AG04449 (cell line): ENCODE data around the gene PFDN2.

ENCODE experiments used
- CTCF ChIA-PET: fragments of 350-600 bp; formaldehyde crosslinking; extraction: SDS; loops from one replicate; lab custom pipeline; 2021; ENCODE audit warnings: antibody characterized with exemption; lab: Yijun Ruan, JAX
- POLR2A ChIA-PET: fragments of 400-600, 350-600 bp; formaldehyde crosslinking; extraction: SDS; loops from one replicate; lab custom pipeline; 2020; ENCODE audit warnings: antibody characterized with exemption, inconsistent platforms; lab: Yijun Ruan, JAX
- DNase-seq: peaks from one replicate; pipeline ENCODE4 v3.0.0-alpha.2; 2010; ENCODE audit warnings: low read depth, low spot score
- H3K4me3 ChIP-seq: 2 replicates; pipeline ENCODE4 v1.5.1; 2011; ENCODE audit warnings: low read depth, mild to moderate bottlenecking, control low read depth, low read length
- TF ChIP-seq, protein P1 (sequence below): IDR thresholded peaks from one replicate; pipeline ENCODE4 v1.5.1; 2011; ENCODE audit warnings: mild to moderate bottlenecking, moderate library complexity, low read length, control low read depth, inconsistent platforms; ENCODE audit not compliant: insufficient read depth; ENCODE audit errors: missing control alignments

Gene PFDN2

DNA sequence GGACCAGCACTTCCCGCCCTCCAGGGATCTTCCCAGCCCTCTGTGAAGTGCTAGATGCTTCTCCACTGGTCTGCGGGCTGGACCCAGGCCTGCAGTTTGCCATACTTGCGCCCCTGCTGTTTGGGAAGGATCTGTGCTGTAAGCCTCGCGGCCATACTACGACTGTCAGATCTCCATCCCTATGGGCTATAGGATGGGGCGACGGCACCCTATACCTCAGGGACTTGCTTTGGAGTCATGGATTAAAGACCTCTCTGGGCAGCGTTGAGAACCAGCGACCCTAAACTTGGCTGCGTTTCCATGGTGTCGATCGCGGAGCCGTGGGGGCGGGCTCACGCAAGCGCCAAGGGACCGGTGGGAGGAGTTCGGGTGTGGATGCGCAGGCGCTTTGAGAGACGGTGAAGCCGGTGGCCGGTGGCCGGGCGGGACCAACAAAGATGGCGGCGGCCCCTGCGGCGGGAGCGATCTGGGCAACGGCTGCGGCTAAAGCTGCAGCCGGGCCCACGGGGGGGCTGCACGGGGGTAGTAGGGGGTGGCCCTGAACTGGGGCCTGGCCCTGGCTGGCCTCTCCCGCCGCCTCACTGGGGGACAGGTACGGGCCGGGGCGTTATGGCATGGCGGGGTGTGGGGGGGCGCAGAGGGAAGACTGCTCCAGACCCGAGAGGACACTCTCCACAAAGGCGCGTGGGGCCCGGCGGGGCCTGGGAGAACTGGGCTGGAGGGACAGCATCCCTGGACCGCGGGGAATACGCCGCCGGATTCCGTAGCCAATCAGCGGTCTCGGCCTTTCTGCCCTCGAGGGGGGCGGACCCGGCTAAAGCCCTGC lies 41.5 kb upstream of the PFDN2 start, which contains the start of gene USP21:
USP21 (plus strand) TSS at position 414 of the 826 bp plus-strand sequence. CDS start 1,141 bp downstream, outside the sequence.
- no peak for DNase-seq
- CTCF ChIA-PET = interaction anchor here (2.4 to 2.7 kb wide), 2 partner anchors 21 to 26 kb away, joined by 9 to 10 read pairs; partner anchors contain the start of gene DEDD
- POLR2A ChIA-PET = interaction anchor here (1.0 kb wide), 1 partner anchor 39 kb away, joined by 3 read pairs; the partner anchor contains the start of gene ADAMTS4
- H3K4me3 ChIP-seq = peak within 1 kb of the TSS; percentile 90
- TF ChIP-seq, protein P1, sequence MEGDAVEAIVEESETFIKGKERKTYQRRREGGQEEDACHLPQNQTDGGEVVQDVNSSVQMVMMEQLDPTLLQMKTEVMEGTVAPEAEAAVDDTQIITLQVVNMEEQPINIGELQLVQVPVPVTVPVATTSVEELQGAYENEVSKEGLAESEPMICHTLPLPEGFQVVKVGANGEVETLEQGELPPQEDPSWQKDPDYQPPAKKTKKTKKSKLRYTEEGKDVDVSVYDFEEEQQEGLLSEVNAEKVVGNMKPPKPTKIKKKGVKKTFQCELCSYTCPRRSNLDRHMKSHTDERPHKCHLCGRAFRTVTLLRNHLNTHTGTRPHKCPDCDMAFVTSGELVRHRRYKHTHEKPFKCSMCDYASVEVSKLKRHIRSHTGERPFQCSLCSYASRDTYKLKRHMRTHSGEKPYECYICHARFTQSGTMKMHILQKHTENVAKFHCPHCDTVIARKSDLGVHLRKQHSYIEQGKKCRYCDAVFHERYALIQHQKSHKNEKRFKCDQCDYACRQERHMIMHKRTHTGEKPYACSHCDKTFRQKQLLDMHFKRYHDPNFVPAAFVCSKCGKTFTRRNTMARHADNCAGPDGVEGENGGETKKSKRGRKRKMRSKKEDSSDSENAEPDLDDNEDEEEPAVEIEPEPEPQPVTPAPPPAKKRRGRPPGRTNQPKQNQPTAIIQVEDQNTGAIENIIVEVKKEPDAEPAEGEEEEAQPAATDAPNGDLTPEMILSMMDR = peak; percentile 38

DNA sequence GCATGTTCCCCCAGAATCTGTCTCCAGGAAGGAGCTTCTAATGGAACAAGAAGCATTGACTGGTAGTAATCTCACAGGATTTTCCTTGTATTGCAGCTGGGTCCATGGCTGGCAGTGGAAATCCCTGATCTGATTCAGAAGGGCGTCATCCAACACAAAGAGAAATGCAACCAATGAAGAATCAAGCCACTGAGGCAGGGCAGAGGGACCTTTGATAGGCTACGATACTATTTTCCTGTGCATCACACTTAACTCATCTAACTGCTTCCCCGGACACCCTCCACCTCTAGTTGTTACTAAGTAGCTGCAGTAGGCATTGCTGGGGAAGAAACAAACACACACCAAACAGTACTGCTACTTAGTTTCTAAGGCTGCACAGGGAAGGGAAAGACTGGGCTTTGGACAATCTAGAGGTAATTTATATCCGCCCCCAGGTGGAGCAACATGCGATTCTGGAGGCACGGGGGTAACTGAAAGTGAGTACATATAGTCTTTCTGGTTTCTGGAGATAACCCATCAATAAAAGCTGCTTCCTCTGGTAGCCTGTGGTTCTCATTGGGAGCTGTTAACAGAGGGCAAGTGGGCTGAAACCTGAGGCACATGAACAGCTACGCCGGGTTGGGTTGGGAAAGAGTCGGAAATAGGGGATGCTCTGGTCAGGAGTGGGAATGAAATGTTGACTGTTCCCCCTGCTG lies 40.6 kb upstream of the PFDN2 start:
- DNase-seq = no peak
- ChIA-PET CTCF (interaction anchor here (2.4 to 2.9 kb wide), 3 partner anchors 8 to 25 kb away, joined by 9 to 17 read pairs (median 10); partner anchors contain the start of genes DEDD and PPOX), POLR2A (interaction anchor here (1.4 kb wide), 1 partner anchor 8 kb away, joined by 4 read pairs; the partner anchor contains the start of gene PPOX)
- TF ChIP-seq, protein P1 = no peak
- H3K4me3 ChIP-seq = peak overlapping the region; percentile 90

DNA sequence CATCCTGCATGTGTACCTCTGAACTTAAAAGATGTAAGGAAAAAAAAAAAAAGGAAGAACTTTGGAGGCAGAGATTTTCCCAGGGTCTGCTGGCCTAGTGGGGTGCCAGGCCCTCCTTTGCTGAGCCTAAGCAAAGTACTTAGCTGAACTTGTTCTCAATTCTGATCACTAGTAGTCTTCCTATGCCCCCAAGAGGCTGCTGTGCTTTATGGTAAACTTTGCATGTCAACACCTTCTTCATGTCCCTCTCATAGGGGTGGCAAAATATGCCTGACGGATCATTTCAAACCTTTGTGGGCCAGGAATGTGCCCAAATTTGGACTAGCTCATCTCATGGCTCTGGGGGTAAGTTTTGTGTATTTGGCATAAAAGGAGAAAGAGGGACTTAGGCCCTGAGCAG lies 40.0 kb upstream of the PFDN2 start:
- no peak for DNase-seq
- ChIA-PET CTCF (interaction anchor here (0.7 to 2.9 kb wide), 5 partner anchors 8 to 117 kb away, joined by 3 to 17 read pairs (median 9); partner anchors contain the start of genes DEDD and PPOX), POLR2A (interaction anchor here (1.4 kb wide), 1 partner anchor 8 kb away, joined by 4 read pairs; the partner anchor contains the start of gene PPOX)
- H3K4me3 ChIP-seq = no peak overlapping the region
- TF ChIP-seq, protein P1 = no peak

DNA sequence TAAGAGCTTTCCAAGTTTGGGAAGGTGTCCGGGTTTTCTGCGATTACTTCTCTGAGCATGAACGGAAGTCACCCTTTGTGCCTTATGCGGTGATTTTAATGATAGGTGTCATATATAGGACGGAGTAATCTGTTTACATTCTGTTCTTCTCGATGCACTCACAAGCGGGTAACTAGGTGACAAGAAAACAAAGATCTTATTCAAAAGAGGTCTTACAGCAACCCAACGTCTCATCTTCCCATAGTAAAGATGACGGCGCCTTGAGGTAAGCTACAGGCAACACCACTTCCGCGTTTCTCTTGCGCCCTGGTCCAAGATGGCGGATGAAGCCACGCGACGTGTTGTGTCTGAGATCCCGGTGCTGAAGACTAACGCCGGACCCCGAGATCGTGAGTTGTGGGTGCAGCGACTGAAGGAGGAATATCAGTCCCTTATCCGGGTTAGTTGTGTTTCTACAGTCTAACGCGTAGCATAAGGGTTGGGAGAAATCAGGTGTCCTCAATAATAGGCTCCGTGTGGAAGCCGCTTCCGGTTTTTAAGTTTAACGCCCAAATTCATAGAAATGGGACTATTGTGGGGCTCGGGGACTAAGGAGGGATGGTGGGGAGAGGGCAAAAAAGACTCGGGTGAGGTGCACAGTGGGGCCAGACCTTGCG lies 36.0 kb upstream of the PFDN2 start, which contains the start of gene UFC1:
UFC1 (plus strand) TSS at position 297 of the 656 bp plus-strand sequence; CDS start at position 317, 20 bp downstream.
- no peak for DNase-seq
- POLR2A ChIA-PET = interaction anchor here (0.9 to 1.7 kb wide), 6 partner anchors 12 to 108 kb away, joined by 3 to 8 read pairs (median 3); partner anchors contain the start of genes DEDD, PPOX and USF1
- TF ChIP-seq, protein P1 = no peak
- CTCF ChIA-PET = interaction anchor here (0.5 to 2.7 kb wide), 4 partner anchors 12 to 21 kb away, joined by 3 to 15 read pairs (median 4); partner anchors contain the start of genes DEDD and PPOX
- H3K4me3 ChIP-seq = peak within 1 kb of the TSS; percentile 94

DNA sequence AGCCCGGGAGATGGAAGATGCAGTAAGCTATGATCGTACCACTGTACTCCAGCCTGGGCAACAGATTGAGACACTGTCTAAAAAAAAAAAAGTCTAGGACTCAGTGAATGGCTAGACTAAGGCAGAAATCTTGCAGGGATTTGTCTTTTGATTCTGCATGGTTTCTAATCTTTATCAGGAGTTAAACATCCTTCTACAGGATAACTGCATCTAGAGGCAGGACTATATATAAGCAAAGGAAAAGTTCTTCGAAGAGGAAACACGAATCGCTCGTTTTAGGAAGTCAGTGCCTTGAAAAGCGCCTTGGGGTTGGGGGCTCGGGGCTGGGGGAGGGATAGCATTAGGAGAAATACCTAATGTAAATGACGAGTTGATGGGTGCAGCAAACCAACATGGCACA lies 35.3 kb upstream of the PFDN2 start:
- POLR2A ChIA-PET = interaction anchor here (0.9 to 1.7 kb wide), 6 partner anchors 11 to 107 kb away, joined by 3 to 8 read pairs (median 3); partner anchors contain the start of genes DEDD, PPOX and USF1
- TF ChIP-seq, protein P1 = no peak
- peak overlapping the region; percentile 94 for H3K4me3 ChIP-seq
- no peak for DNase-seq
- CTCF ChIA-PET = interaction anchor here (0.5 to 2.7 kb wide), 4 partner anchors 13 to 21 kb away, joined by 3 to 15 read pairs (median 4); partner anchors contain the start of genes DEDD and PPOX
